DOHH2 (cell line): ENCODE data around the gene EPB41L3.

Experiments
- CTCF ChIP-seq: fragments of 200-600 bp; sonication (generic); IDR thresholded peaks from one replicate; pipeline ENCODE4 v1.5.1; 2014; ENCODE audit warnings: antibody characterized with exemption, mild to moderate bottlenecking, low read depth, low read length; ENCODE audit not compliant: poor library complexity, severe bottlenecking
- EZH2phosphoT487 ChIP-seq: fragments of 200-600 bp; sonication (generic); IDR thresholded peaks from 2 replicates; pipeline ENCODE4 v1.6.1; 2017; ENCODE audit warnings: borderline replicate concordance, mild to moderate bottlenecking, antibody characterized with exemption, low read length, moderate library complexity, mixed read lengths

DNA sequence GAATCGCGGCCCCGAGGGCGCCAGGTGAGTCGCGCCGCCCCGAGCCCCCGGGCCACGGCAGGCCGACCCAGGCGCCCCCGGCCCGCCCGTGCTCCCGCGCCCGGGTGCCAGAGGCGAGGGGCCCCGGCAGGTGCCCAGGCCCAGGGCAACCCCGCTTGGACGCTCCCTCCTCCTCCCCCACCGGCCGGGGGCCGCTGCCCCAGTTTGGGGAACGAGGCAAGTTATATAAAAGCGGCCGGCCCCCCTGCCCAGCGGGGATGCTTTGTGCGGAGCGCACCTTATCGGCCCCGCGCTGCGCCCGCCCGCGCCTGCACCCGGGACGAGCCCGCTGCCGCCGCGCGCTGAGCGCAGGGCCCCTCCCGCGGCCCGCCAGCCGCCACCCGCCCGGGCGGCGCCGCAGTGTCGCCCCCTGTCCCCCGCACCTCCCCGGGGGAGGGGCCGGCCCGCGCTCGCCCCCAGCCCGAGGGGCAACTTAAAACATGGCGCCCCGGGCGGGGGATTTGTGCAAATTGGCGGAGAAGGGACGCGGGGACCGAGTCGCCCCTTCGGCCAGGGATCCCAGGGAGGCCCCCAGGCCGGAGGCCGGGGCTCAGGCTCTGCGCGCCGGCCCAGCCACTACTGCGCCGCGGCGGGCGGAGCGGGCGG is 639 bp downstream of the EPB41L3 start:
- TF ChIP-seq CTCF (no peak), EZH2phosphoT487 (no peak)
